Measurements from ENCODE around the gene CCDC3.

CCDC3 gene

GRCh38 chr10:13026873-13027272 lies 25.4 kb upstream of the CCDC3 start:
- in situ Hi-C loops (cut with HindIII; ENCODE audit: low sequenced_read_pairs), result no loop called here
- no peak overlapping the region for H3K4me3 ChIP-seq (ENCODE audit: low read depth, low read length)
- no peak for TF ChIP-seq CTCF (IDR thresholded peaks at IDR 0.05; ENCODE audit: low read depth, low read length, missing control alignments)
- DNase-seq (ENCODE audit: low read depth), result no peak

GRCh38 chr10:13023754-13024153 lies 22.2 kb upstream of the CCDC3 start:
- no peak for TF ChIP-seq CTCF (IDR thresholded peaks at IDR 0.05; ENCODE audit: low read depth, low read length, missing control alignments)
- in situ Hi-C loops (cut with HindIII; ENCODE audit: low sequenced_read_pairs), result no loop called here
- no peak overlapping the region for H3K4me3 ChIP-seq (ENCODE audit: low read depth, low read length)
- no peak for DNase-seq (ENCODE audit: low read depth)

GRCh38 chr10:13019280-13019679 lies 17.8 kb upstream of the CCDC3 start:
- TF ChIP-seq CTCF (IDR thresholded peaks at IDR 0.05; ENCODE audit: low read depth, low read length, missing control alignments), result no peak
- no peak for DNase-seq (ENCODE audit: low read depth)
- in situ Hi-C loops (cut with HindIII; ENCODE audit: low sequenced_read_pairs), result no loop called here
- H3K4me3 ChIP-seq (ENCODE audit: low read depth, low read length), result no peak overlapping the region

GRCh38 chr10:13018171-13018570 lies 16.7 kb upstream of the CCDC3 start:
- DNase-seq (ENCODE audit: low read depth), result no peak
- no peak overlapping the region for H3K4me3 ChIP-seq (ENCODE audit: low read depth, low read length)
- in situ Hi-C loops (cut with HindIII; ENCODE audit: low sequenced_read_pairs), result no loop called here
- TF ChIP-seq CTCF (IDR thresholded peaks at IDR 0.05; ENCODE audit: low read depth, low read length, missing control alignments), result no peak

GRCh38 chr10:13016886-13017285 lies 15.4 kb upstream of the CCDC3 start:
- no peak for DNase-seq (ENCODE audit: low read depth)
- in situ Hi-C loops (cut with HindIII; ENCODE audit: low sequenced_read_pairs), result no loop called here
- no peak for TF ChIP-seq CTCF (IDR thresholded peaks at IDR 0.05; ENCODE audit: low read depth, low read length, missing control alignments)
- H3K4me3 ChIP-seq (ENCODE audit: low read depth, low read length), result no peak overlapping the region

- no peak for TF ChIP-seq CTCF (IDR thresholded peaks at IDR 0.05; ENCODE audit: low read depth, low read length, missing control alignments)
- in situ Hi-C loops (cut with HindIII; ENCODE audit: low sequenced_read_pairs), result no loop called here
- no peak overlapping the region for H3K4me3 ChIP-seq (ENCODE audit: low read depth, low read length)
Observed at GRCh38 chr10:13016426-13016825, 14.9 kb upstream of the CCDC3 start.

GRCh38 chr10:13006037-13006436 lies 4.5 kb upstream of the CCDC3 start:
- DNase-seq (ENCODE audit: low read depth), result no peak
- in situ Hi-C loops (cut with HindIII; ENCODE audit: low sequenced_read_pairs), result no loop called here
- H3K4me3 ChIP-seq (ENCODE audit: low read depth, low read length), result no peak overlapping the region
- no peak for TF ChIP-seq CTCF (IDR thresholded peaks at IDR 0.05; ENCODE audit: low read depth, low read length, missing control alignments)

More at GRCh38 chr10:13016426-13016825, 14.9 kb upstream of the CCDC3 start:
- no peak for DNase-seq (ENCODE audit: low read depth)
